NCI-H1694 (cell line): ENCODE data around the gene SSH2.
A peak's percentile ranks its signal among the peaks of the same experiment; 100 is the strongest.

Experiments
- DNase-seq: peaks from one replicate; lab custom pipeline; 2025; lab: John Stamatoyannopoulos, UW

The SSH2 gene

GRCh38 chr17:29777663-29778062 lies 152.4 kb downstream of the SSH2 start:
- DNase-seq: no peak

DNA sequence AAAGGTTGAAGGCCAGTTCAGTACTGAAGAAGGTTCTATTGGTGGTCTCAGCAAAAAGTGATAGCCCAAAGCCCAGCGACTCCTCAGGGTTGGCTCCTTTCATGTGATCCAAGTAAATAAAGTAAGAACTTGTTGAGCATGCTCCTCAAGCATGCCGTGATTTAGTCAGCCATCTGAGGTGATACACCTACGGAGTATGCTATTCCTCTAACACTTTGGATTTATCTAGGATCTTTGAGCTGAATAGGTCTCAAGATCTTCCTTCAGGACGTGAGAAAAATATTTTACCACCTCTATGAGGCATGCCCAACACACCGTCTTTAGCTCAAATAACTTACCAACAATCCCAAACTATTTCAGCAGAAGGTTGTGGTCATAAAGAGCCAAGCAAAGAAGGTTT lies 154.0 kb downstream of the SSH2 start:
- DNase-seq: no peak

- no peak for DNase-seq
Observed at GRCh38 chr17:29772981-29773380, 157.0 kb downstream of the SSH2 start.

GRCh38 chr17:29771546-29771945 lies 158.5 kb downstream of the SSH2 start:
- no peak for DNase-seq

GRCh38 chr17:29769225-29769624 lies 160.8 kb downstream of the SSH2 start:
- DNase-seq: no peak

- DNase-seq: no peak
Observed at GRCh38 chr17:29766796-29767327, 163.2 kb downstream of the SSH2 start.

GRCh38 chr17:29764748-29765147 lies 165.3 kb downstream of the SSH2 start:
- no peak for DNase-seq

GRCh38 chr17:29764217-29764616 lies 165.8 kb downstream of the SSH2 start:
- no peak for DNase-seq

DNA sequence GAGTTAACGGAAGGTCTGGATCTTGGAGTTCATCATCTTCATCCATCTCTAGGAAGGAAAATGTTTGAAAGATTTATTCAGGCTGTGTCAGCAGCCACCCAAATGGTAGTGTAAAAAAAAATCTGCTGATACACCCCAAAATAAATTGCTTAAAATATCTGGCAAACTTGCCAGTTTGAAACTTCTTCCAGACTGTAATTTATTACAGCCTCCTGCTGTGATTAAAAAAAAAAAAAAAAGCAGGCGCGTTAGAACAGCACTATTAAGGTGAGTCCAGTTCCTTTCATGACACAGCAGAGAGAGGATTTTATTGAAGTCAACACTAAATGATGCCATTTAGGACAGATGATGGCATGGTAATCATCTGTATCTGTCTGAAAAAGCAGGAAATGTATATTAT lies 166.8 kb downstream of the SSH2 start:
- DNase-seq: no peak

DNA sequence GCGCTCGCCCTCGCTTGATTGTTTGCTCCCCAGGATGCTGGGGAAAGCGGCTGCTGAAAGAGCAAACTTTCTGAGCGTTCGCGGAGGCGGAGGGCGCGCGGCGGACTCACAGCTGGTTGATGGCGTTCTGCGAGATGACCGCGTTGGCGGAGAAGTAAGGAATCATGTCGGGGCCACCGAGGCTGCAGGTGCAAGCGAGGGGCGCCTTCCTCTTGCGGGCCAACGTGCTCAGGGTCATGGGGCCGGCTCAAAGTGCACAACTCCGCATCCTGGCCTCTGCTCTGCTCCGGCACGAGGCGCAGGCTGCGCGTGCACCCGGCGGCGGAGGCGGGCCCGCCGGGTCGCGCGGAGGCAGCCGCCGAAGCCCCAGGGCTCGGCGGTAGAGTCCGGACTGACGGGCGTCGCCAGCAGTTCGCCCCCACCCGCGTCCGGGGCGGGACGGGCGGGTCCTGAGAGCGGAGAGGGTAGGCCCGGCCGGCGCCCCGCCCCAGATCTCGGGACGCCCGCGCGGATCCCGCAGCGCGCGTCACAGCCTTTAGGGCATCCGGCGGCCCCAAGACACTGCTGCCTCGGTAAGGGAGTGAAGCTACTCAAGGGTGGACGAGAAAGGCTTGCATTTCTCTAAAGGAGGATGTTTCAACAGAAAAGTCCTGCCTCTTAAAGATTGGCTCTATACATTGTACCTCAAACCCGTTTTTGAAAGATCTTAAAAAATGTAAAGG lies 168.8 kb downstream of the SSH2 start:
- peak; percentile 50 for DNase-seq

DNA sequence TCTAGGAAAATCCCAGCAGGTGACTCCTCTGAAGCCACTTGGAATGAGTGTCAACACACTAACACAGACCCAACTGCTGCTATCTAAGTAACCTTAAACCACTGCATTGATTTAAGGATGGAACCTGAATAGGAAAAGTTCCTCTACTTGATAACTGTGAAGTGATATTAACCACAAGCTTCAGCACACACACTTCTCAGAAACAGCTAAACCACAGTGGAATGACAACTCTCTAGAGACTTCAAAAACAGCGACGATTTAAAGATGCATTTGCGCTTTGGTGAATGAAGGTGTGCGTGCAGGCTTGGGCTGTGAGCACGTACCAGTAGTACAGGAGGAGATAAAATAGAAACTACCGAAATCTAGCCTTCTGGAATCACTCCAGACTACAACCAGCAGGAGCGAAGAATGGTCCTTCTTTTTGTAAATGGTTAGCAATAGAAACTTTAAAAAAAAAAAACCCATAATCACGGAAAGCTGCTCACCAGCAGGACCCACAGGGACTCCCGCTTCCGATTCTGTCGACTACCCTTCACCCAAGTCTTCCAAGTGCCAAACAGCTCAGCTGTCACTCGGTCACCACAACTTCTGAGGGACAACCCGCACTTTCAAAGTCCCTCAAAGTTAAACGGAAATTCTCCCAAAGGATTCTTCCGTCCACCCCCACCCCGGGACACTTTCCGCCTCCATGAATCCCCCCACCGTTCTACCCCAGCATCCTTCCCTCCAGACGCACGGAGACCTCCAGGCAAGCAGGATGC lies 169.6 kb downstream of the SSH2 start:
- DNase-seq: no peak

GRCh38 chr17:29758255-29758654 lies 171.8 kb downstream of the SSH2 start:
- DNase-seq: no peak

DNA sequence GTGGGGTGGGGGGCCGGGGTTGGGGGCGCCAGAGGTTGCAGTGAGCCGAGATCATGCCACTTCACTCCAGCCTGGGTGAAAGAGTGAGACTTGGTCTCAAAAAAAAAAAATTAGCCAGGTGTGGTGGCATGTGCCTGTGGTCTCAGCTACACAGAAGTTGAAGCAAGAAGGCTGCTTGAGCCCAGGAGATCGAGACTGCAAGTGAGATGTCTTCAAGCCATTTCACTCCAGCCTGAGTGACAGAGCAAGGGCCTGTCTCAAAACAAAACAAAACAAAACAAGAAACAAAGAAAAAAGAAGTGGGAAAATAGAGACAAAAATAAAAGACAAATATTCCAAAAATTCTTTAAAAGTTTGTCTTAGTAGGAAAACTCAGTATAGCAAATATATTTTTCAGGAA lies 172.2 kb downstream of the SSH2 start:
- no peak for DNase-seq

- no peak for DNase-seq
Observed at GRCh38 chr17:29753845-29754439, 176.1 kb downstream of the SSH2 start.

GRCh38 chr17:29749045-29749825 lies 180.8 kb downstream of the SSH2 start:
- DNase-seq: no peak

DNA sequence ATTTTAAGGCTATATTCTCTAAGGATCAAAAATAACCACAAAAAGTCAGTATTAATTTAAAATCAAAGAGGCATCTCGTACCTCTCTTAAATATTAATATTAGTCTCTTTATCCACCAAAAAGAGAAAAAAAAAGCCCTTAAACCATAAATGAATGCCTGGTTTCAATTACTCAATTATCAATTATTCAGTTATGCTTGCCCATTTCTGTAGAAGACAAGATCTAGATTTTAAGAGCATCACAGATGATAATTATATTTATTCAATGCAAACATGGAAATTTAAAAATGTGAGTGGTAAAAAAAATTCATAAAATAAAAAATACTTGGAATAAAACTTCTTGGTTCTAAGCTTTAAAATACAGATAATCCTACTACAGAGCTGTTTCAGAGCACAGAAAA lies 181.6 kb downstream of the SSH2 start:
- no peak for DNase-seq

GRCh38 chr17:29747660-29748059 lies 182.4 kb downstream of the SSH2 start:
- peak; percentile 28 for DNase-seq

DNA sequence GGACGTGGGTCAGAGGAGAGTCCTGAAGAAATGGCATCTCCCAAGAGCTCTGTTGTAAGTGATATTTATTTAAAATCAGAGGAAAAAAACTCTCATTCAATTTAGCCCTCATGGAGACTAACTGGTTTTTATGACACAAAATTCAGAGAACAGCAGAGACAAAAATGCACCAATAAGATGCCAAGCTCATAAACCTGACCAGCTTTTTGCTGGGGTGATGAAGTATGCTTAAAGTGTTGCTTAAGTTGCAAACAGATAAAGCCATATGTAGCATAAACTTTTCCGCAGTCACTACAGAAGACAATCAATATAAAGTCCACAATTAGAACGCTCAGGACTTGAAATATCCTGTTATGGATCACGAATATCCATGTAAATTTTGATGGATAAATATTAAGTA lies 183.4 kb downstream of the SSH2 start:
- no peak for DNase-seq

- DNase-seq: no peak
Observed at GRCh38 chr17:29744121-29744520, 185.9 kb downstream of the SSH2 start.

DNA sequence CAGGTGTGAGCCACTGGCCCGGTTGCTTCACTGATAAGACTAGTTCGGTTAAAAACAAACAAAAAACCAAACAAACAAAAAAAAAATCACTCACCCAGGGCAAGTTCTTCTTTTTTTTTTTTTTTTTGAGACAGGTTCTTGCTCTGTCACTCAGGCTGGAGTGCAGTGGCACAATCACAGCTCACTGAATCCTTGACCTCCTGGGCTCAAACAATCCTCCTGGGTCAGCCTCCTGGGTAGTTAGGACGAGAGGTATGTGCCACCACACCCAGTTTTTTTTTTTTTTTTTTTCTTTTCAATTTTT lies 187.9 kb downstream of the SSH2 start:
- no peak for DNase-seq

- DNase-seq: no peak
Observed at GRCh38 chr17:29740017-29740416, 190.0 kb downstream of the SSH2 start.

DNA sequence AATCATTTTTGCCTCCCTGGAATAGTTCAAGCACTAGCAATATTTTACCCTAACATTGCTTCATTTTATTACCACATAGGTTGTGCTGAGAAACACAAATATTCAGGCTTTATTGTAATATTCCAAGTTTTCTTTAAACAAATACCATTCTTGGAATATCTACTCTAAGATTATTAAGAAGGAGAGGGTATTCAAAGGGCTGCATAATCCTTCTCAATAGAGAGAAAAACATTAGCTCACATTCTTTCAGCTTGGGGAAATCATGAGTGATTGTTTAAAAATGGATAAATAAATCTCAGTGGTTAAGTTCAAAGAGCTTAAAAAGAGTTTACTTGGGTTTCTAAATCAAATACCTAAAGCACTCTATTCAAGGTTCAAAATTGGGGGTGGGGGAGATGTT lies 195.4 kb downstream of the SSH2 start:
- DNase-seq: no peak
